HG03159 (cell line): ENCODE results near the gene CLDN4.

Experiments
- ATAC-seq: cut with Tn5 transposase; IDR thresholded peaks from one replicate; pipeline ENCODE4 v1.9.1; 2021; ENCODE audit warnings: mild to moderate bottlenecking, moderate library complexity; ENCODE audit not compliant: unreplicated experiment

The CLDN4 gene

DNA sequence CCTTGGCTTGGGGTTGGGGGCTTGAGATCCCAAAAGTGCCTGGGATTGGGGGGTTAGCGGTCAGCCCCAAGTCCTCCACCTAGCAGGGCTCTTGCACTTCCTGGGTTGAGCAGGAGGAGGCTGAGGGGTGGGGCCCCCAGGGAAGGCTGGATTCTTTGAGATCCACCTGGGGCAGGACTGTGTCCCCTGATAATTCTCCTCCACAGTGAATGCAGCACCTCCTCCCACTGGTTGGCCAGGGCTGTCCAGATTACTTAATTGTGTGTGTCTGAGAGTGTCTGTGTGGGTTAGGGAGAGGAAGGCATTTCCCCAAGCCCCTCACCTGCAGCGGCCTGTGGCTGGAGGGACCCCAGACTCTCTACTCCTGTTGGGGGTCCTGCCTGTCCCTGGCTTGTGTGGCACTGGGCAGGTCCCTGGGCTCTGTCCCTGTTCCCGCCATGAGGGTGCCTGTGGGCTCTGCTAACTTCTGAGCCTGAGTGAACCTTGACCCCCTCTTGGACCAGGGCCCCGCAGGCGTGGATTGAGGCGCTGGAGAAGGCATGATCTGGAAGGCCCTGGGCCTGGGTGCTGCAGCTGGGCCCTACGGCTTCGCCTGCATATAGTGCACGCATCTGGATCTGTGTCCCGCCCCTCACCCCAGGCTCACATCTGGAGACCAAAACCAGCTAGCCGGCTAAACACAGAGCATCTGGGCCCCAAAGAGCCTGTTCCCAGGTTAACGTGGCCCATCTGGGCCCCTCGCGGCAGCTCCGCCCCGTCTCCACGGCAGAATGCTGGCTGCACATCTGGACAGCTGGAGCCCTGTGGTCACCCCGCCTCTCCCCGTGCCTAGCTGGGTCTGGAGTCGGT is 40.6 kb downstream of the CLDN4 start:
- ATAC-seq, result no peak

DNA sequence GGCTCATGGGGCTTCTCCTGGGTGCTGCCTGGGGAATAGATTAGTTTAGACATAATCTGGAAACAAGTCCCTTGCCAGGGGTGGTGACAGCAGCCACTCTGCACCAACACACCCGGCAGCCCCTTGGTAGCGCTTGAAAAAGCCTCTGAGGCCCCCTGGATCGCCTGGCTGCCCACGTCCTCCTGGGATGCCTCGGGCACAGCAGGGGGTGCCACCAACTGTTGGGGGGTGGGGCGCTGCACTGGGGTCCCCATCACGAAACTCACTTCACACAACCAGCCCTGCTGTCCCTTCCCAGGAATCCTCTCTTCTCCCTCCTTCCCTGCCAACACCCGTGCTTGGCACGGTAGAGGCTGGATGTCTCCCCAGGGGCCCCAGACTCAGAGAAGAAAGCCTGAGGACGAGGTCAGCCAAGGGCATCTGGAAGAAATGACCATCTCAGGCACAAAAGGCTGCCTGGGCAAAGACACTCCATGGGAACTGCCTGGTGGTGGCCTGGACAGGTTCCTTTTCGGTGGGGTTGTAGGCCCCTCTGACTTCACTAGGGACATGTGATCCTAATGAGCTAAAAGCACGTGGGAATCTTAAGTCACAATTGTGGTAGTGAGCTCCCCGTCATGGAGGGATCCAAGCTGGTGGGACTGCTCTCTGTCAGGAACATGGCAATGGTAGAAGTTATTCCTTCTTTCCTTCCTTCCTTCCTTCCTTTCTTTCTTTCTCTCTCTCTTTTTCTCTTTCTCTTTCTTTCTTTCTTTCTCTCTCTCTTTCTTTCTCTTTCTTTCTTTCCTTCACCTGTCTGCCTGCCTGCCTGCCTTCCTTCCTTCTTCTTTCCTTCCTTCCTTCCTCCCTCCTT is 41.5 kb downstream of the CLDN4 start:
- no peak for ATAC-seq

DNA sequence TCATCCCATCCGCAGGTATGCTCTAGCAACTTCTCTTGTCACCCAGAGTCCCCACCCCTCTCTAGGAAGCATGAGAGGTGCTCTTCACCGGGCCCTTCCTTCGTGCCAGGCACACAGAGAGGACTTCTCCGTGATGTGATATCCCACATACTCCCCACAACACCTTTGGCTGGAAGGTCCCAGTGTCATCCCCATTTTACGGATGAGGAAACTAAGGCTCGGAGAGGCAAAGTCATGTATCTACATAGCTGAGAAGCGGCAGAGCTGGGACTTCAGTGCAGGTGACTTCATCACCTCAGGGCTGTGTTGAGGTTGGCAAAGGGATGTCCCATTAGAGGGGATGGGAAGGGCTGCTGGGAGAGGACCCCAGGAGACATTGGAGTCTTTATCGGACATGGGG is 45.6 kb downstream of the CLDN4 start:
- no peak for ATAC-seq

DNA sequence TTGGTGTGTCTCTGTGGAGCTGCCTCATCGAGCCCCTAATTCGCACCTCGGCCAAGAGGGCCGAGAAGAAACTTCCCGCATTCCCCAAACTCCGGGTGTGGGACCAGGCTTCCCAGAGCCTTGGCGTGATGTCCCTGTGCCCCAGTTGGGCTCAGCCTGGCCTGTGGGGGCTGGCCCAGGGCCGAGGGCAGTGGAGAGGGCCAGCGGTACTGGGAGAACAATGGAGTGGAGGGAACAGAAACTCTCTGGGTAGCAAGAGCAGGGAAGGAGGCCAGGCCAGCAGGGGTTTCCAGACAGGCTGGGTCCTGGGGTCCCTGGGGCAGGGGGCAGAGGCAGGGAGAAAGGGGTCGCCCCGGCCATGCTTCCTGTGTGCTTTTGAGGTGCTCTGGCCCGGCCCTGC is 46.2 kb downstream of the CLDN4 start:
- ATAC-seq, result no peak

DNA sequence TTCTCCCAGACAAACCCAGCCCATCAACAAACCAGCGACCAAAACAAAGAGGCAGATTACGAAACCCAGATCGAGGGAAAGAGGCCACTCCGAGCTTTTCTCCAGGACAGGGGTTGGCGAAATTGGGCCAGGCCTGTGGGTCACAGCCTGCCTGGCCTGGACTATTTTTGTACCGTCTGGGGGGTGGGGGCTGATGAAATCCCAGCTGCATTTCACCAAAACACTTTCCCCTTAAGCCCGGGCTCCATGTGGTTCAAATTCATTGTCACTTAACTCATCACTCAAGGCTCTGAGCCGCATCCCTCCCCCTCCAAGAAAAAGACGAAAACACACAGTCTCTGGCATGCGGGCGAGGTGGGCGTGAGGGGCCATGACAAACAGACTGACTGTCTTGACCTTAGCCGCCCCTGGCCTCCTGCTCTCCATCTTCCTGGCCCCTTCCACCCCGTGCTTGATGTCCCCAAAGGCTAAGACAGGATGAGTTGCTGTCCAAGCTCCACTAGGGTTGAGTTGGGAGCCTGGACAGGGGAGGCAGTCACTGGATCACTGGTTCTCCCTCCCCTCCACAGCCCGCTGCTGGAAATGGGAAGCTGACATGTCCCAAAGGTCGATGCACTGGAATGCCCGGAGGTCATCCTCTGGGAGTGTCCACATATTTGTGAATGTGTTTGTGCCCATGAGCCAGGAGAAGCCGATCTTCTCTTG is 49.3 kb downstream of the CLDN4 start:
- no peak for ATAC-seq

DNA sequence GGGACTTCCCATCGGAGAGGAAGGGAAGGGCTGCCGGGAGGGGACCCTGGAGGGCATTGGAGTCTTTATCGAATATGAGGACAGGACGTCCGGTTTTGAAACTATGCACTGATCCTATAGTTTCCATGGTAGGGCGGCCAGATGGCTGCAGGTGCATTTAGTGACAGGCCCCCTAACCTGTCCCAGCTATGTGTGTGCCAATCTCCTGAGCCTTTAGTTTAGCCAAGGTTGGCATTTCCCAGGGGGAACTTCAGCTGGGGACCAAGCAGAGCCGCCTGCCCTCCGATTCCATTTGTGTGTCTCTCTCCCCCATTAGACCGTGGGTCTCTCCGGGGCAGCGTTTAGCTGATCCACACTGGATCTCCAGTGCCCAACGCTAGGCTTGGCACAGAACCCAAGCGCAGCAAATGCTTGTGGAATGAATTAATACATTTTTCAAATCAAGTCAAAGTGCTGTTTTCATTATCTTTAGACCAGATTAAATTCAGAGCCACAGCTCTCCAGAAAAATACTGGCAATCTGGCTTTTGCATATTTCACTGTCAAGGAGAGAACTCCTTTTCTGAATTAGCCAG is 50.0 kb downstream of the CLDN4 start:
- no peak for ATAC-seq

DNA sequence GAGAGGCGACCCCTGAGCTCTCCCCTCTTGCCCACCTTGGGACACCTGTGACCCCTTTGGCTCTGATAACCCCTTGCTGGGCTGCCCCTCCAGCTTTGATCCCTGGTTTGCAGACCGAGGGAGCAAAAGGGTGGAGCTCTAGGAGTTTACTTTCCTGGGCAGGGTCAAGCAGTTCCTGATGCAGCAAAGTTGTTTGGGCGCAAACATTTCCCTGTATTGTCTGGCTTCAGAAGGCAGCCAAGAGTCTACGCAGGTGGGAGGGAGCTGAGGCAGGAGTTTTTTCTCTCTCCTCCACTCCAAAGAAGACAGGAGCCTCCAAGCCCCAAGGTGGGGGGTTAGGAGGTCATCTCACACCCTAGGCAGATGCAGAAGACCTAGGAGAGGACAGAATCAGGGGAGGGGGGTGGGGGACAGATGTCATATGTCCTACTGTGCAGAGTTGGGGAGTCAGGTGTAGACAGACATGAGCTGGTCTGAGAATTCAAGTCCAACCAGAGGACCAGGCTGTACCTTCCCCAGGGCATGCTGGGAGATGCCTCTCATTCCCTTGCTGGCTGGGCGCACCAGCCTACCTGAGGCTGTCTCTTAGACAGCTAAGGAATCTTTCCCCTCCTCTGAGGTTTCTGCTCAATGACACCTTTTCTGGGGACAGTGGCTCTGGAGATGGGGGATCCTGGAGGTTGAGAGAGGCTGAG is 50.7 kb downstream of the CLDN4 start:
- ATAC-seq, result no peak

DNA sequence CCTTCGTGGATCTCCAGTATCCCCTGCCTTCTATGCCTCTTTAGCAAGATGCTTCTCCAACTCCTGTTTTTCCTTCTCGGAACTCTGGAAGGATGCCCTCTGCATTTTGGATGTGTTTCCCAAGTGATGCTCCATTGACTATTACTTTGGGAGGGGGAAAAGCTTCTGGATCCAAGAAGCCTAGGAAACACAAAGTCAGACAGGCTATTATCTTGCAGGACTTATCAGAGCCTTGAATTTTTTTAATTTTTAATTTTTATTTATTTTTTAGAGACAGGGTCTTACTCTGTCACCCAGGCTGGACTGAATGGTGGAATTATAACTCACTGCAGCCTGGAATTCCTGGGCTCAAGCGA is 51.2 kb downstream of the CLDN4 start:
- no peak for ATAC-seq
